Astrocyte of the cerebellum (primary cell): ENCODE measurements around the gene PRKAR2A.

Experiments
- DNase-seq: peaks from one replicate; pipeline ENCODE4 v3.0.0-alpha.2; 2011; ENCODE audit warnings: low read depth
- H3K4me3 ChIP-seq: 2 replicates; pipeline ENCODE4 v1.5.1; 2011; ENCODE audit warnings: mild to moderate bottlenecking, low read depth, low read length, moderate library complexity
- CTCF ChIP-seq: IDR thresholded peaks from 2 replicates; pipeline ENCODE4 v1.5.1; 2012; ENCODE audit warnings: low read length, low read depth, moderate library complexity, mild to moderate bottlenecking; ENCODE audit errors: missing control alignments
- in situ Hi-C: cut with HindIII; loops from 2 replicates; pipeline ENCODE4 v1.10.0; 2017; ENCODE audit warnings: low sequenced_read_pairs

PRKAR2A gene

GRCh38 chr3:48848816-48849515, 1.3 kb upstream of the PRKAR2A start:
- DNase-seq: no peak
- in situ Hi-C loops: no loop called here
- no peak overlapping the region for H3K4me3 ChIP-seq
- no peak for TF ChIP-seq CTCF

GRCh38 chr3:48847053-48847503, 596 bp downstream of the PRKAR2A start:
- peak overlapping the region; percentile 79 for H3K4me3 ChIP-seq
- TF ChIP-seq CTCF: no peak
- peak; percentile 52 for DNase-seq
- in situ Hi-C loops: no loop called here

GRCh38 chr3:48845170-48845569, 2.5 kb downstream of the PRKAR2A start:
- H3K4me3 ChIP-seq: no peak overlapping the region
- TF ChIP-seq CTCF: no peak
- no peak for DNase-seq
- in situ Hi-C loops: no loop called here

GRCh38 chr3:48837163-48837562, 10.5 kb downstream of the PRKAR2A start:
- DNase-seq: no peak
- TF ChIP-seq CTCF: no peak
- no peak overlapping the region for H3K4me3 ChIP-seq
- in situ Hi-C loops: no loop called here

GRCh38 chr3:48835650-48836366, 11.9 kb downstream of the PRKAR2A start:
- DNase-seq: no peak
- H3K4me3 ChIP-seq: no peak overlapping the region
- no peak for TF ChIP-seq CTCF
- in situ Hi-C loops: no loop called here

GRCh38 chr3:48832684-48833083, 15.0 kb downstream of the PRKAR2A start:
- in situ Hi-C loops: no loop called here
- no peak overlapping the region for H3K4me3 ChIP-seq
- no peak for TF ChIP-seq CTCF
- no peak for DNase-seq
